ENCODE measurements around the gene CDC27.

DNA sequence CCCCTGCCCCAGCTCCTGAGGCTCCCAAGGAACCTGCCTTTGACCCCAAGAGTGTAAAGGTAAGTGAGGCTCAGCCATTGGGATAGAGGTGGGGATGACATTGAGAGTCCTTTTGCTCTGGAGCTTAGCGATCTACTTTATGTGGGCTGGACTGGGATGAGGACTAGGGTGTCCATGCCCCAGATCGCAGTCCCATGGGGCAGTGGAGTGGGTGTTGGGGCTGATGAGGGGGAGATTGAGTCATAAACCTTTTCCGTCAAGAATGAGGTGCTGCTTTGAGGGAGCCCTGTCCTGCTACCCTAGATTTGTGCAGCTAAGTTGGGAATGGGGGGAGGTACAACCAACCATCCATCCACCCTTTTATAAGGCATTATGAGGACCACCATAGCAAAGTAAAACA, 20.4 kb upstream of the CDC27 start:
- TF ChIP-seq, protein P1, sequence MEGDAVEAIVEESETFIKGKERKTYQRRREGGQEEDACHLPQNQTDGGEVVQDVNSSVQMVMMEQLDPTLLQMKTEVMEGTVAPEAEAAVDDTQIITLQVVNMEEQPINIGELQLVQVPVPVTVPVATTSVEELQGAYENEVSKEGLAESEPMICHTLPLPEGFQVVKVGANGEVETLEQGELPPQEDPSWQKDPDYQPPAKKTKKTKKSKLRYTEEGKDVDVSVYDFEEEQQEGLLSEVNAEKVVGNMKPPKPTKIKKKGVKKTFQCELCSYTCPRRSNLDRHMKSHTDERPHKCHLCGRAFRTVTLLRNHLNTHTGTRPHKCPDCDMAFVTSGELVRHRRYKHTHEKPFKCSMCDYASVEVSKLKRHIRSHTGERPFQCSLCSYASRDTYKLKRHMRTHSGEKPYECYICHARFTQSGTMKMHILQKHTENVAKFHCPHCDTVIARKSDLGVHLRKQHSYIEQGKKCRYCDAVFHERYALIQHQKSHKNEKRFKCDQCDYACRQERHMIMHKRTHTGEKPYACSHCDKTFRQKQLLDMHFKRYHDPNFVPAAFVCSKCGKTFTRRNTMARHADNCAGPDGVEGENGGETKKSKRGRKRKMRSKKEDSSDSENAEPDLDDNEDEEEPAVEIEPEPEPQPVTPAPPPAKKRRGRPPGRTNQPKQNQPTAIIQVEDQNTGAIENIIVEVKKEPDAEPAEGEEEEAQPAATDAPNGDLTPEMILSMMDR (IDR thresholded peaks at IDR 0.05): no peak
- no peak for TF ChIP-seq EZH2 (IDR thresholded peaks at IDR 0.05; ENCODE audit: borderline replicate concordance, insufficient read depth, low read depth, low read length, poor library complexity, severe bottlenecking)

Data from B cell (primary cell).